Neutrophil (primary cell): ENCODE measurements around the gene GPR15.

Experiments used
- H3K27ac ChIP-seq: fragments of 200-600 bp; sonication (generic); 2 replicates; pipeline ENCODE4 v1.5.1; 2016; ENCODE audit warnings: mild to moderate bottlenecking, moderate library complexity
- H3K27me3 ChIP-seq: fragments of 200-600 bp; sonication (generic); 2 replicates; pipeline ENCODE4 v1.6.0; 2016; ENCODE audit warnings: mild to moderate bottlenecking
- H3K36me3 ChIP-seq: fragments of 200-600 bp; sonication (generic); 2 replicates; pipeline ENCODE4 v1.5.1; 2017
- H3K4me1 ChIP-seq, 2 experiments: fragments of 200-600 bp in 1 of 2; sonication (generic) in 1 of 2; 1 replicate in 1 of 2; 2 replicates in 1 of 2; pipeline versions ENCODE4 v1.5.1 to v1.6.1; 2013 to 2016; ENCODE audit warnings: low read depth in 1 of 2, low read length in 1 of 2, mild to moderate bottlenecking in 1 of 2, moderate library complexity in 1 of 2; ENCODE audit not compliant: control insufficient read depth in 1 of 2, insufficient read depth in 1 of 2
- H3K4me3 ChIP-seq, 2 experiments: fragments of 200-600 bp in 1 of 2; sonication (generic) in 1 of 2; 1 replicate in 1 of 2; 2 replicates in 1 of 2; pipeline ENCODE4 v1.5.1; 2013 to 2016; ENCODE audit warnings: low read depth in 1 of 2, low read length in 1 of 2, mild to moderate bottlenecking in 1 of 2, moderate library complexity in 1 of 2
- H3K9me3 ChIP-seq: fragments of 200-600 bp; sonication (generic); 2 replicates; pipeline ENCODE4 v1.5.1; 2016
- CTCF ChIP-seq: fragments of 200-600 bp; sonication (generic); IDR thresholded peaks from 2 replicates; pipeline ENCODE4 v1.5.1; 2016; ENCODE audit warnings: antibody characterized with exemption

GPR15 gene

GRCh38 chr3:98573181-98573728 is 41.5 kb downstream of the GPR15 start:
- Histone ChIP-seq H3K4me3 (no peak overlapping the region), H3K27me3 (no peaks in the 10 kb centered on the region), H3K4me1 (no peaks in the 10 kb centered on the region), H3K9me3 (no peaks in the 10 kb centered on the region), H3K27ac (no peak overlapping the region), H3K36me3 (peaks cover 11% of the 10 kb centered on the region)
- no peak for TF ChIP-seq CTCF

- Histone ChIP-seq H3K27ac (no peak overlapping the region), H3K27me3 (no peaks in the 10 kb centered on the region), H3K4me1 (no peaks in the 10 kb centered on the region), H3K4me3 (no peak overlapping the region), H3K36me3 (peaks cover 18% of the 10 kb centered on the region), H3K9me3 (no peaks in the 10 kb centered on the region)
- no peak for TF ChIP-seq CTCF
Observed at GRCh38 chr3:98574132-98574531, 42.4 kb downstream of the GPR15 start.

GRCh38 chr3:98577178-98577895 is 45.6 kb downstream of the GPR15 start:
- no peak overlapping the region for H3K4me3 ChIP-seq
- no peaks in the 10 kb centered on the region for H3K9me3 ChIP-seq
- H3K27ac ChIP-seq, result no peak overlapping the region
- H3K36me3 ChIP-seq, result peaks cover 37% of the 10 kb centered on the region
- TF ChIP-seq CTCF, result no peak
- no peaks in the 10 kb centered on the region for H3K27me3 ChIP-seq
- H3K4me1 ChIP-seq, result no peaks in the 10 kb centered on the region

- Histone ChIP-seq H3K9me3 (no peaks in the 10 kb centered on the region), H3K27ac (no peak overlapping the region), H3K4me1 (no peaks in the 10 kb centered on the region), H3K27me3 (no peaks in the 10 kb centered on the region), H3K36me3 (peaks cover 48% of the 10 kb centered on the region), H3K4me3 (no peak overlapping the region)
- TF ChIP-seq CTCF, result no peak
Observed at GRCh38 chr3:98580401-98581386, 48.9 kb downstream of the GPR15 start.

- H3K4me1 ChIP-seq, result no peaks in the 10 kb centered on the region
- H3K36me3 ChIP-seq, result peaks cover 48% of the 10 kb centered on the region
- no peak for TF ChIP-seq CTCF
- no peak overlapping the region for H3K4me3 ChIP-seq
- no peak overlapping the region for H3K27ac ChIP-seq
- H3K9me3 ChIP-seq, result no peaks in the 10 kb centered on the region
- no peaks in the 10 kb centered on the region for H3K27me3 ChIP-seq
Observed at GRCh38 chr3:98581474-98581873, 49.7 kb downstream of the GPR15 start.
